ENCODE measurements around the gene PAXIP1.

PAXIP1 gene

DNA sequence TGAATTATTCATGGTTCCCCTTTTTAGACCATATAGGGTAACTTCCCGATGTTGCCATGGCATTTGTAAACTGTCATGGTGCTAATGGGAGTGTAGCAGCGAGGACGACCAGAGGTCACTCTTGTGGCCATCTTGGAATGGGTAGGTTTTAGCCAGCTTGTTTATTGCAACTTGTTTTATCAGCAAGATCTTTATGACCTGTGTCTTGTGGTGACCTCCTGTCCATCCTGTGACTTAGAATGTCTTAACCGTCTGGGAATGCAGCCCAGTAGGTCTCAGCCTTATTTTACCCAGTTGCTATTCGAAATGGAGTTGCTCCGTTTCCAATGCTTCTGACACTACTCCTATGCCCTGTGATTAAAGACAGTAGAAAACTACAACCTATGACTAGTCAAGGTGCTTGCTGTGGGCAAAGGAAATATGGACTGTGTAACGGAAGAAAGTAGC lies 18.8 kb upstream of the PAXIP1 start:
- no peak overlapping the region for H3K27ac ChIP-seq
- TF ChIP-seq ZFX (IDR thresholded peaks at IDR 0.05; ENCODE audit: borderline replicate concordance) = no peak
- TF ChIP-seq, protein P1, sequence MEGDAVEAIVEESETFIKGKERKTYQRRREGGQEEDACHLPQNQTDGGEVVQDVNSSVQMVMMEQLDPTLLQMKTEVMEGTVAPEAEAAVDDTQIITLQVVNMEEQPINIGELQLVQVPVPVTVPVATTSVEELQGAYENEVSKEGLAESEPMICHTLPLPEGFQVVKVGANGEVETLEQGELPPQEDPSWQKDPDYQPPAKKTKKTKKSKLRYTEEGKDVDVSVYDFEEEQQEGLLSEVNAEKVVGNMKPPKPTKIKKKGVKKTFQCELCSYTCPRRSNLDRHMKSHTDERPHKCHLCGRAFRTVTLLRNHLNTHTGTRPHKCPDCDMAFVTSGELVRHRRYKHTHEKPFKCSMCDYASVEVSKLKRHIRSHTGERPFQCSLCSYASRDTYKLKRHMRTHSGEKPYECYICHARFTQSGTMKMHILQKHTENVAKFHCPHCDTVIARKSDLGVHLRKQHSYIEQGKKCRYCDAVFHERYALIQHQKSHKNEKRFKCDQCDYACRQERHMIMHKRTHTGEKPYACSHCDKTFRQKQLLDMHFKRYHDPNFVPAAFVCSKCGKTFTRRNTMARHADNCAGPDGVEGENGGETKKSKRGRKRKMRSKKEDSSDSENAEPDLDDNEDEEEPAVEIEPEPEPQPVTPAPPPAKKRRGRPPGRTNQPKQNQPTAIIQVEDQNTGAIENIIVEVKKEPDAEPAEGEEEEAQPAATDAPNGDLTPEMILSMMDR (IDR thresholded peaks at IDR 0.05) = no peak

DNA sequence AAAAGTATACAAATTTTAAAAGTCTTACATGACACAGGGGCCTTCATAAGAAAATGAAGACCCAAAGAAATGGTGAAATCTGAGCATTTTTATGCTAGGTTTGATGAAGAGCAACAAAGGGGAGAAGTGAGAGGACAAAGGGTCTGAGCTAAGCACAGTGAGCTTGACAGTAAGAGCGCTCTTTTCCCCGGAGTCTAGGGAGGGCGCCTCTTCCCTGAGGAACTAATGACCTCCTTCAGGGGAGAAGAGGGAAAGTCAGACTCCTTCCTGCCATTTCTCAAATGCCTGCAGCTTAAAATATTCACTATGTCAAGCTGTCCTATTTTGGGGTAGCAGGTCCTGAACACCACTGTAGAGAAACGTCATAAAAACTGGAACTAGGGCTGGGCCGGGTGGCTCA lies 18.1 kb upstream of the PAXIP1 start:
- TF ChIP-seq, protein P1 (IDR thresholded peaks at IDR 0.05) = no peak
- TF ChIP-seq ZFX (IDR thresholded peaks at IDR 0.05; ENCODE audit: borderline replicate concordance) = no peak
- H3K27ac ChIP-seq = no peak overlapping the region

DNA sequence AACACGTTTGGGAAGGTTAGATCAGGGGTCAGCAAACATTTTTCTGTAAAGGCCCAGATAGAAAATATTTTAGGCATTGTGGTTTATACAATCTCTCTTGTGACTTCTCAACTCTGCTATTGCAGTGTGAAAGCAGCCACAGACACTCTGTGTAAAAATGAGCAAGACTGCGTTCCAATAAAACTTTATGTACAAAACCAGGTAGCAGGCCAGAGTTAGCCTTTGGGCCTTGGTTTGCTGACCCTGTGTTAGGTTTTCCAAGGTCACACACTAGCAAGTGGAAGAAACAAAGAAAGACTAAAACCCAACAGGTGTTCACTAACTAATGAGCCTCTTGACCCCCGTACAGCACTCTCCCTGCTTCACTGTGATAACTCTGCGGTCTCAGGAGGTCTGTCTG lies 14.9 kb upstream of the PAXIP1 start:
- no peak for TF ChIP-seq ZFX (IDR thresholded peaks at IDR 0.05; ENCODE audit: borderline replicate concordance)
- TF ChIP-seq, protein P1 (IDR thresholded peaks at IDR 0.05) = no peak

DNA sequence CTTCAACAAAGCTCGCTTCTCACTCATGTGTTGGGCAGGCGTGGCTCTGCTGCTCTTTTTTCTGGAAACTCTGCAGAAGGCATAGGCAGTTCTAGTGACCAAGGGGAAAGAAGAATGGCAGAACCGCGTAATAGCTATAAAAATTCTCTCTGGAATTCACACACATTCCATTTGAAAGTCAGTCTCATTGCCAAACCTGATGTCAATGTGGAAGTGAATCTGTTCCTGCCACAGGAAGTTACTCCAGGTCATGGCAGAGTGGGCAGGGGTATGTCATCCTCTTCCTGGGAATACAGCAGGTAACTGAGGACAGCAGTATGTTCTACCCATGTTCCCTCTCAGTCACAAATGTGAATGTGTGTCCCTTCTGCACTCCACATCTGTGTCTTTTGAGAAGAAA lies 8.2 kb upstream of the PAXIP1 start:
- no peak overlapping the region for H3K27ac ChIP-seq
- TF ChIP-seq, protein P1 (IDR thresholded peaks at IDR 0.05) = no peak
- TF ChIP-seq ZFX (IDR thresholded peaks at IDR 0.05; ENCODE audit: borderline replicate concordance) = no peak

More for the DNA sequence above, 14.9 kb upstream of the PAXIP1 start:
- no peak overlapping the region for H3K27ac ChIP-seq

DNA sequence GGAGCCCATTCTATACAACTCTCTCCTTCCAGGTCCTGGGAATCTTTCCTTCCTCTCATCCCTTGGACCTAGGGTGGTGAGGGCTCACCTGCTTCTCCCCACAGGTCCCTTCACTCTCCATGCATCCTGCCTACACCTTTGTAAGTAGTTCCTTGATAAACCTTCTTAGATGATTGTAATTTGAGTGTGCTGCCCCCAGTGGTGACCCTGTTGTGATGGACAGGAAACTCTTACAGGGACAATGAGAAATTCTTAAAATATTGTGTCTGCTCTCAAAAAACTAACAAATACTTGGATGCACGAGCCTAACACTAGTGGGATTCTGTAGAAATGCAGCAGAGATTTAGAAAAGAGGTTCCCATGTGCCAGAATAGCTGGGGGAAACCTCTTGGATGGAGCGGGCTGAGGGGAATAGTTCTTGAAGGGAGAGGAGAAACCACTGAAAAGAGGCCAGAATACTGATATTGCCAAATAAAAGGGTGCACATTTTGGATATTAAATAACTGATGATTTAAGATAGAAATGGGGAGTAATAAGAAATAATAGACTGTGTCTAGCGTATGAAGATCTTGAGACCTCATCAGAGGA lies 6.7 kb upstream of the PAXIP1 start:
- TF ChIP-seq, protein P1 (IDR thresholded peaks at IDR 0.05) = peak; percentile 75
- no peak for TF ChIP-seq ZFX (IDR thresholded peaks at IDR 0.05; ENCODE audit: borderline replicate concordance)
- H3K27ac ChIP-seq = no peak overlapping the region

DNA sequence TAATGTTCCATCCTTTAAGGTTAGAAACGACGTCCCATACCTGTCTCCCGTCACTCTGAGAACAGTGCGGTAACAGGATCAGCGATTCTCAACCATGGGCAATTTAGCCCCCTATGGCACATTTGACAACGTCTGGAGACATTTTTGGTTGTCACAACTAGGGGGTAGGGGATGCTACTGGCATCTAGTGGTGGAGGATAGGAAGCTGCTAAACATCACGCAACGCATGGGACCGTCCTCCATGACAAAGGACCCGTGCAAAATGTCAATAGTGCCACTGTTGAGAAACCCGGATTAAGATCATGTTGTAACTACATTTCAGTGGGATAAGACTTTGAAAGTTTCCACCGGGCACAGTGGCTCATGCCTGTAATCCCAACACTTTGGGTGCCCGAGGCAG lies 5.0 kb upstream of the PAXIP1 start:
- H3K27ac ChIP-seq = no peak overlapping the region
- TF ChIP-seq, protein P1 (IDR thresholded peaks at IDR 0.05) = peak; percentile 78
- no peak for TF ChIP-seq ZFX (IDR thresholded peaks at IDR 0.05; ENCODE audit: borderline replicate concordance)

DNA sequence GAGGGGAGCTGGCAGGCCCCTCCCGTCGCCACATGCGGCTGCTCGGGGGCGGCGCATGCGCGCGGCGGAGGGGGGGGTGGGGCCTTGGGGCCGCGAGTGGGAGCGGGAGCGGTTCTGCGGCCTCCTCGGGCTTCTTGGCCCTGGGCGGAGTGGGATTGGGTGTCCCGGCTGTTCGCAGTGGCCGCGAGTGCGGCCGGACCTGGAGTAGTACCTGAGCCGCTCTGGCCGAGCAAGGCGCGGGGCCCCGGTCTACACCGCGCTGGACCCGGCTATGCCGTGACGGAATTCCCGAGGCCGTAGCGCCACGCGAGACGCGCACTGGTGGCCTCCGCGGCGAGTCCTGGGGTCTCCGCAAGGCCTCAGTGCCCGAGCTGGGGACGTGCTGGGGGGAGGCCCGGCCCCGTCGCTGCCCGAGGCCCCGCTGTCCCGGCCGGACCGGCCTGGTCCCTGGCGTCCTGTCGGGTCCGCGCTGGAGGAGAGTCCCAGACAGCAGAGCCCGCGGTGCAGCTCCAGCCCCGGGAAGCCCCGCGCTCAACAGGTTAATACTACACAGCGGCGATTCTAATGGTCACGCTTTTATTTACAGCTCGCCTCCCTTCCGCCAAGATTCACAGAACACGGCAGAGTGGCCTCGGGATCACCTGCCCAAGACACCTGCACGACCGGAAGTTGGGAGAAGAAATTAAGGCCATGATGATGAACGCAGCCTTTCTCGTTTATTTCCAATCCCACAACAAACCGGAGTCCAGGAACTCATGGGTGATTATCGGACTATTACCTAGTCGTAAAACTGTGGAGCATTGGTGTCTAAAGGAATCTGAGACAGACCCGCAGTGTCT lies 671 bp upstream of the PAXIP1 start:
- no peak for TF ChIP-seq ZFX (IDR thresholded peaks at IDR 0.05; ENCODE audit: borderline replicate concordance)
- TF ChIP-seq, protein P1 (IDR thresholded peaks at IDR 0.05) = no peak
- peak overlapping the region; percentile 92 for H3K27ac ChIP-seq
